Endothelial cell of umbilical vein (primary cell): Measurements from ENCODE around the gene TLN1.

ENCODE experiments used
- CTCF ChIP-seq, 2 donors: IDR thresholded peaks; 1 replicate in 1 of 2; 2 replicates in 1 of 2; pipeline ENCODE4 v1.5.1; 2011; ENCODE audit warnings: low read length in 2 of 2, mild to moderate bottlenecking in 2 of 2, moderate library complexity in 2 of 2, control low read depth in 1 of 2, inconsistent platforms in 1 of 2, low read depth in 1 of 2; ENCODE audit not compliant: insufficient read depth in 1 of 2; ENCODE audit errors: extremely low read depth in 1 of 2
- EZH2 ChIP-seq: IDR thresholded peaks from 2 replicates; pipeline ENCODE4 v1.6.1; 2012; ENCODE audit warnings: borderline replicate concordance, low read depth, mild to moderate bottlenecking, moderate library complexity, low read length, inconsistent platforms; ENCODE audit not compliant: severe bottlenecking
- FOS ChIP-seq: IDR thresholded peaks from 2 replicates; pipeline ENCODE4 v1.6.1; 2011; ENCODE audit warnings: mild to moderate bottlenecking, low read length, moderate library complexity, borderline replicate concordance; ENCODE audit not compliant: insufficient read depth
- GATA2 ChIP-seq: IDR thresholded peaks from 2 replicates; pipeline ENCODE4 v1.7.0; 2011; ENCODE audit warnings: low read depth, mild to moderate bottlenecking, moderate library complexity, mixed read lengths, low read length; ENCODE audit not compliant: insufficient read length, insufficient read depth
- JUN ChIP-seq: IDR thresholded peaks from 2 replicates; pipeline ENCODE4 v1.6.1; 2011; ENCODE audit warnings: borderline replicate concordance, low read depth; ENCODE audit not compliant: insufficient read length, insufficient read depth
- MAX ChIP-seq: IDR thresholded peaks from 2 replicates; pipeline ENCODE4 v1.6.1; 2011; ENCODE audit not compliant: insufficient read depth, insufficient read length
- POLR2A ChIP-seq: IDR thresholded peaks from 2 replicates; pipeline ENCODE4 v1.6.1; 2012; ENCODE audit warnings: low read depth, mild to moderate bottlenecking, control low read depth, low read length
- POLR2AphosphoS5 ChIP-seq: IDR thresholded peaks from 2 replicates; pipeline ENCODE4 v1.6.1; 2012; ENCODE audit warnings: low read depth, mild to moderate bottlenecking, control low read depth, low read length, moderate library complexity; ENCODE audit not compliant: insufficient read depth

- TF ChIP-seq POLR2AphosphoS5 (no peak), CTCF (IDR thresholded peaks at IDR 0.05; ENCODE audit: extremely low read depth in 1 of 2, insufficient read depth in 1 of 2, low read depth in 1 of 2, low read length in 2 of 2) (no peak), POLR2A (no peak), MAX (no peak), EZH2 (no peak), FOS (no peak), GATA2 (peak; percentile 95), JUN (peak; percentile 26)
Measured at GRCh38 chr9:35755071-35755470, 23.1 kb upstream of the TLN1 start.
